HG02610 (cell line): ENCODE results near the gene SAA2.
"Not testable (repeated sequence)": the region's sequence is repeated elsewhere in the genome, so short reads cannot be mapped to it uniquely, and the experiment has no call there.

ENCODE experiments used
- ATAC-seq: cut with Tn5 transposase; IDR thresholded peaks from one replicate; pipeline ENCODE4 v1.9.1; 2021; ENCODE audit warnings: mild to moderate bottlenecking, moderate library complexity; ENCODE audit not compliant: unreplicated experiment

The SAA2 gene

DNA sequence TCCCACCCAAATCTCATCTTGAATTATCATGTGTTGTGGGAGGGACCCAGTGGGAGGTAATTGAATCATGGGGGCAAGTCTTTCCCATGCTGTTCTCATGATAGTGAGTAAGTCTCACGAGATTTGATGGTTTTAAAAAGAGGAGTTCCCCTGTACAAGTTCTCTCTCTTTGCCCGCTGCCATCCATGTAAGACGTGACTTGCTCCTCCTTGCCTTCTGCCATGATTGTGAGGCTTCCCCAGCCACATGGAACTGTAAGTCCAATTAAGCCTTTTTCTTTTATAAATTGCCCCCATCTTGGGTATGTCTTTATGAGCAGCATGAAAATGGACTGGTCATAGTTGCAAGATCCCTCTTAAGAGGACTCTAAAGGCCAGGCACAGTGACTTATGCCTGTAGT lies 50.7 kb downstream of the SAA2 start:
- not testable (repeated sequence) for ATAC-seq

DNA sequence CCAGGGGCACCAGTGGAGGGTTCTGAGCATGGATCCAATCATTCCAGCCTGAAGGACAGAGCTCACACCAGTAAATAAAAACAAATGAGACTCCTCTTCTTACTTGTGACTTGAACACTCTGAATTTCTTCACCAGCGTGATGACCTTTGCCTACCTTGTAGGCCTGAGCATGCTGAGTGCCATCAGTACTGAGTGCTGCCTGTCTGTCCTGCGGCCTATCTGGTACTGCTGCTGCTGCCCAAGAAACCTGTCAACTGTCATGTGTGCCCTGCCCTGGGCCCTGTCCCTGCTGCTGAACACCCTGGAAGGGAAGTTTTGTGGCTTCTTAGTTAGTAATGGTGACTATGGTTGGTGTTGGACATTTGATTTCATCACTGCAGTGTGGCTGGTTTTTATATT lies 51.9 kb downstream of the SAA2 start:
- ATAC-seq: no peak
